CD14-positive monocyte (primary cell): ENCODE results near the gene ZCRB1. TPM values are rescaled to one million over a fixed set of nuclear protein-coding genes. Genes with fewer than 3 reads are reported as not detected.

ENCODE experiments used
- DNase-seq, 3 donors: peaks; one replicate each; pipeline ENCODE4 v3.0.0-alpha.2; 2011 to 2022
- H2AFZ ChIP-seq: 2 replicates; pipeline ENCODE4 v1.6.0; 2012; ENCODE audit warnings: mild to moderate bottlenecking, low read depth, low read length, inconsistent platforms; ENCODE audit not compliant: insufficient read depth, poor library complexity, severe bottlenecking
- H3K27ac ChIP-seq, 2 donors: 1 replicate in 1 of 2; 2 replicates in 1 of 2; pipeline ENCODE4 v1.5.1; 2012 to 2013; ENCODE audit warnings: low read length in 2 of 2, control low read depth in 1 of 2, inconsistent platforms in 1 of 2, low read depth in 1 of 2, mild to moderate bottlenecking in 1 of 2
- H3K27me3 ChIP-seq, 2 donors: one replicate each; pipeline versions ENCODE4 v1.6.0 to v1.6.1; 2011 to 2013; ENCODE audit warnings: low read length in 2 of 2; ENCODE audit not compliant: control insufficient read depth in 2 of 2, insufficient read depth in 2 of 2
- H3K36me3 ChIP-seq, 2 donors: replicated peaks in 1 of 2; 1 replicate in 1 of 2; 2 replicates in 1 of 2; pipeline versions ENCODE4 v1.5.1 to v1.6.1; 2012 to 2013; ENCODE audit warnings: low read length in 2 of 2, control low read depth in 1 of 2, inconsistent platforms in 1 of 2, mild to moderate bottlenecking in 1 of 2; ENCODE audit not compliant: insufficient read depth in 2 of 2, control insufficient read depth in 1 of 2
- H3K4me1 ChIP-seq, 2 donors: 1 replicate in 1 of 2; 2 replicates in 1 of 2; pipeline versions ENCODE4 v1.5.1 to v1.6.1; 2012 to 2013; ENCODE audit warnings: low read length in 2 of 2, control low read depth in 1 of 2, inconsistent platforms in 1 of 2, mild to moderate bottlenecking in 1 of 2, moderate library complexity in 1 of 2; ENCODE audit not compliant: insufficient read depth in 2 of 2, control insufficient read depth in 1 of 2
- H3K4me2 ChIP-seq: replicated peaks from 2 replicates; pipeline ENCODE3; 2012; ENCODE audit warnings: low read length, moderate library complexity, mild to moderate bottlenecking; ENCODE audit not compliant: poor library complexity, severe bottlenecking; ENCODE audit errors: extremely low read depth
- H3K4me3 ChIP-seq, 3 experiments: fragments of 200-600 bp in 1 of 3; sonication (generic) in 1 of 3; replicated peaks in 1 of 3; 1 replicate in 2 of 3; 2 replicates in 1 of 3; pipeline ENCODE4 v1.5.1; 2011 to 2013; ENCODE audit warnings: low read length in 3 of 3, mild to moderate bottlenecking in 3 of 3, control low read depth in 2 of 3, low read depth in 2 of 3, inconsistent platforms in 1 of 3, moderate library complexity in 1 of 3
- H3K79me2 ChIP-seq: 2 replicates; pipeline ENCODE4 v1.6.0; 2012; ENCODE audit warnings: mild to moderate bottlenecking, control low read depth, inconsistent platforms, low read length, moderate library complexity; ENCODE audit not compliant: insufficient read depth
- H3K9ac ChIP-seq: 2 replicates; pipeline ENCODE4 v1.6.0; 2017; ENCODE audit warnings: low read length, mild to moderate bottlenecking; ENCODE audit not compliant: insufficient read depth, poor library complexity, severe bottlenecking
- H3K9me3 ChIP-seq, 2 donors: replicated peaks in 1 of 2; 1 replicate in 1 of 2; 2 replicates in 1 of 2; pipeline versions ENCODE4 v1.5.1 to v1.6.1; 2012 to 2013; ENCODE audit warnings: low read length in 2 of 2, control low read depth in 1 of 2; ENCODE audit not compliant: control insufficient read depth in 1 of 2, insufficient read depth in 1 of 2
- H4K20me1 ChIP-seq: 2 replicates; pipeline ENCODE4 v1.6.0; 2012; ENCODE audit warnings: mild to moderate bottlenecking, low read length, control low read depth, moderate library complexity; ENCODE audit not compliant: insufficient read depth
- H3K27ac Mint-ChIP-seq, 7 donors: one replicate each; pipeline ENCODE4 v1.8.0; 2020; ENCODE audit warnings: mild to moderate bottlenecking in 7 of 7, mixed read lengths in 7 of 7, moderate library complexity in 6 of 7, inconsistent platforms in 2 of 7
- H3K27me3 Mint-ChIP-seq, 3 donors: one replicate each; pipeline ENCODE4 v1.8.0; 2021 to 2022; ENCODE audit warnings: low read depth in 3 of 3, mild to moderate bottlenecking in 3 of 3, mixed read lengths in 3 of 3, moderate library complexity in 3 of 3, inconsistent platforms in 1 of 3
- H3K36me3 Mint-ChIP-seq, 2 donors: one replicate each; pipeline ENCODE4 v1.8.0; 2020; ENCODE audit warnings: mixed read lengths in 2 of 2, inconsistent platforms in 1 of 2, mild to moderate bottlenecking in 1 of 2
- H3K4me1 Mint-ChIP-seq: one replicate; pipeline ENCODE4 v1.8.0; 2020; ENCODE audit warnings: mild to moderate bottlenecking, mixed read lengths
- H3K4me3 Mint-ChIP-seq, 2 donors: one replicate each; pipeline ENCODE4 v1.8.0; 2020; ENCODE audit warnings: mild to moderate bottlenecking in 2 of 2, mixed read lengths in 2 of 2, moderate library complexity in 1 of 2
- H3K9me3 Mint-ChIP-seq, 7 donors: one replicate each; pipeline ENCODE4 v1.8.0; 2020 to 2022; ENCODE audit warnings: mixed read lengths in 7 of 7, mild to moderate bottlenecking in 6 of 7, moderate library complexity in 6 of 7, inconsistent platforms in 2 of 7
- WGBS: methylation state at CpG from one replicate; pipeline ENCODE4 v1.1.5; 2013; ENCODE audit warnings: missing lambda C conversion rate; ENCODE audit not compliant: insufficient coverage; 5-methylcytosine and 5-hydroxymethylcytosine counted together
- intact Hi-C, 2 donors: fragments of 100-400 bp; cut with micrococcal nuclease; formaldehyde crosslinking; loops; one replicate each; pipeline versions ENCODE4 v1.15.0 to v1.15.1; 2023
- polyA plus RNA-seq, 3 donors: library from polyadenylated mRNA; depleted of rRNA in 1 of 3; unstranded in 2 of 3; stranded (reverse) in 1 of 3; fragments of 300-500 nt in 2 of 3; fragments of >200 nt in 1 of 3; fragmentation: Illumina TruSeq in 2 of 3; gene quantifications; 1 replicate in 2 of 3; 2 replicates in 1 of 3; pipeline ENCODE4 v1.2.3, GENCODE V29; 2012 to 2021
- TF ChIP-seq, protein P1 (sequence below): fragments of 200-600 bp; IDR thresholded peaks from one replicate; pipeline ENCODE4 v1.8.0; 2022; ENCODE audit warnings: antibody characterized with exemption, mild to moderate bottlenecking

The ZCRB1 gene
- polyA plus RNA-seq, 3 donors, result 9.2 to 34.4 (median 32.2) TPM

DNA sequence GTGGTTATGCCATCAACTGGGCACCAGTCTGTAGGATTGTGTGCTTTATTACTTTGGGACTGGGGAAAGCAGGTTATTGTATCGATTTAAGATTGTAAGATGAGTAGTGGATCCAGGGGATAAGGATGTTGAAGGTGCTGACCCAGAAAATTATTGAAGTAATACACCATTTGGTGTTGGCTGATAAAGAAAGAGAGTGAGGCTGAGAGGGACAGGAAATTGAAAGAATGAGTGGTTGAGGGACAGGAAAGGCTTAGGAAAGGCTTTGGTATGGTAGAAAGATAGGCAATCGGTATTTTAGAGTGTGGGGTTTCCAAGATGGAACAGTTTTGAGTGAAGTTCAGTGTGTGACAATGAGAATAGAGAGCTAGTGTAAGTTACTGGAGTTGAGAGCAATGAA lies 12.4 kb upstream of the ZCRB1 start:
- Histone ChIP-seq H2AFZ (no peak overlapping the region), H4K20me1 (peaks cover 54% of the 10 kb centered on the region), H3K4me3 (no peak overlapping the region), H3K79me2 (peaks cover 91% of the 10 kb centered on the region), H3K36me3 (peaks cover 12 to 55% of the 10 kb centered on the region in 2 donors), H3K27me3 (no peaks in the 10 kb centered on the region), H3K9me3 (no peaks in the 10 kb centered on the region), H3K9ac (no peak overlapping the region), H3K4me1 (peaks cover 0 to 4% of the 10 kb centered on the region in 2 donors), H3K4me2 (no peak overlapping the region), H3K27ac (no peak overlapping the region)
- Mint-ChIP-seq H3K4me1 (peaks cover 18% of the 10 kb centered on the region), H3K4me3 (no peak overlapping the region), H3K9me3 (no peaks in the 10 kb centered on the region), H3K27me3 (peaks cover 0 to 5% (median 0%) of the 10 kb centered on the region in 3 donors), H3K27ac (peak overlapping the region in 2 of 7 donors; percentile 2 to 3), H3K36me3 (peaks cover 43 to 46% of the 10 kb centered on the region in 2 donors)
- DNase-seq, result no peak
- intact Hi-C loops, result loop anchor here in 1 of 2 donors (10.0 kb wide), 1 partner anchor 1063 kb away; no protein-coding TSS in a partner anchor
- WGBS, result 88% methylated on average over 2 of the region's 2 CpGs
- TF ChIP-seq, protein P1, sequence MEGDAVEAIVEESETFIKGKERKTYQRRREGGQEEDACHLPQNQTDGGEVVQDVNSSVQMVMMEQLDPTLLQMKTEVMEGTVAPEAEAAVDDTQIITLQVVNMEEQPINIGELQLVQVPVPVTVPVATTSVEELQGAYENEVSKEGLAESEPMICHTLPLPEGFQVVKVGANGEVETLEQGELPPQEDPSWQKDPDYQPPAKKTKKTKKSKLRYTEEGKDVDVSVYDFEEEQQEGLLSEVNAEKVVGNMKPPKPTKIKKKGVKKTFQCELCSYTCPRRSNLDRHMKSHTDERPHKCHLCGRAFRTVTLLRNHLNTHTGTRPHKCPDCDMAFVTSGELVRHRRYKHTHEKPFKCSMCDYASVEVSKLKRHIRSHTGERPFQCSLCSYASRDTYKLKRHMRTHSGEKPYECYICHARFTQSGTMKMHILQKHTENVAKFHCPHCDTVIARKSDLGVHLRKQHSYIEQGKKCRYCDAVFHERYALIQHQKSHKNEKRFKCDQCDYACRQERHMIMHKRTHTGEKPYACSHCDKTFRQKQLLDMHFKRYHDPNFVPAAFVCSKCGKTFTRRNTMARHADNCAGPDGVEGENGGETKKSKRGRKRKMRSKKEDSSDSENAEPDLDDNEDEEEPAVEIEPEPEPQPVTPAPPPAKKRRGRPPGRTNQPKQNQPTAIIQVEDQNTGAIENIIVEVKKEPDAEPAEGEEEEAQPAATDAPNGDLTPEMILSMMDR, result no peak

DNA sequence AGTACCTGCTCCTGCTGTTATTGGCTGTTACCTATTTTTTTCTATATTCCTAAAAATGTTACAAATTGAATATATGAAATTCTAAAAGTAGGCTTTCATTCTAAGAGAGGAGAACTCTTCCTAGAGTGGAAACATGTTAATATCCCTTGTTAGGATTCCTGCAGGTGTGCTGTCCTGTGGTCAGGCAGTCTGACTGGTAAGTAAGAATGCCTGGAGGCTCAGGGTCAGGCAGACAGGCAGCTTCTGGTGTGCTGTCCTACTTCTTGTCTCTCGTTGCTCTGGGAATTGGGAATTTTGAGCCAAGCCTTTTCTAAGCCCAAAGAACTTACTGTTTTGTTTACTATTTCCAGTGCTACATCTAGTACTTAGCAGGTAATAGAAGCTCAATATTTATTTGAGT lies 10.4 kb upstream of the ZCRB1 start:
- peaks cover 0 to 4% of the 10 kb centered on the region in 2 donors for H3K4me1 ChIP-seq
- Mint-ChIP-seq H3K4me3 (no peak overlapping the region), H3K4me1 (peaks cover 24% of the 10 kb centered on the region), H3K36me3 (peaks cover 36 to 38% of the 10 kb centered on the region in 2 donors), H3K9me3 (no peaks in the 10 kb centered on the region), H3K27me3 (peaks cover 0 to 5% (median 0%) of the 10 kb centered on the region in 3 donors), H3K27ac (no peak overlapping the region)
- H3K27me3 ChIP-seq, result no peaks in the 10 kb centered on the region
- H3K9ac ChIP-seq, result no peak overlapping the region
- DNase-seq, result no peak
- no peak overlapping the region for H2AFZ ChIP-seq
- peaks cover 12 to 47% of the 10 kb centered on the region in 2 donors for H3K36me3 ChIP-seq
- no peak overlapping the region for H3K4me2 ChIP-seq
- intact Hi-C loops, result loop anchor here in 1 of 2 donors (10.0 kb wide), 1 partner anchor 1061 kb away; no protein-coding TSS in a partner anchor
- WGBS, result no CpG with 5 or more reads among the region's 1 CpG
- peaks cover 91% of the 10 kb centered on the region for H3K79me2 ChIP-seq
- no peaks in the 10 kb centered on the region for H3K9me3 ChIP-seq
- no peak overlapping the region for H3K27ac ChIP-seq
- TF ChIP-seq, protein P1, result no peak
- H3K4me3 ChIP-seq, result no peak overlapping the region
- H4K20me1 ChIP-seq, result peaks cover 61% of the 10 kb centered on the region
